Activated T-helper 1 cell treated with Interleukin-2 at 50 U/mL for 16 hours (primary cell): Measurements from ENCODE around the gene UGT2B7.
"Not testable (repeated sequence)": the region's sequence is repeated elsewhere in the genome, so short reads cannot be mapped to it uniquely, and the experiment has no call there.

ENCODE experiments used
- DNase-seq: peaks from one replicate; pipeline ENCODE4 v3.0.0-alpha.2; 2020; ENCODE audit warnings: low read depth

Gene UGT2B7

GRCh38 chr4:69096111-69096656, at the start of gene UGT2B7:
TSS of gene UGT2B7 (plus strand) at chr4:69096474. CDS start at chr4:69096521, 47 bp downstream.
- no peak for DNase-seq

GRCh38 chr4:69049860-69050259, 46.4 kb upstream of the UGT2B7 start:
- DNase-seq = no peak

DNA sequence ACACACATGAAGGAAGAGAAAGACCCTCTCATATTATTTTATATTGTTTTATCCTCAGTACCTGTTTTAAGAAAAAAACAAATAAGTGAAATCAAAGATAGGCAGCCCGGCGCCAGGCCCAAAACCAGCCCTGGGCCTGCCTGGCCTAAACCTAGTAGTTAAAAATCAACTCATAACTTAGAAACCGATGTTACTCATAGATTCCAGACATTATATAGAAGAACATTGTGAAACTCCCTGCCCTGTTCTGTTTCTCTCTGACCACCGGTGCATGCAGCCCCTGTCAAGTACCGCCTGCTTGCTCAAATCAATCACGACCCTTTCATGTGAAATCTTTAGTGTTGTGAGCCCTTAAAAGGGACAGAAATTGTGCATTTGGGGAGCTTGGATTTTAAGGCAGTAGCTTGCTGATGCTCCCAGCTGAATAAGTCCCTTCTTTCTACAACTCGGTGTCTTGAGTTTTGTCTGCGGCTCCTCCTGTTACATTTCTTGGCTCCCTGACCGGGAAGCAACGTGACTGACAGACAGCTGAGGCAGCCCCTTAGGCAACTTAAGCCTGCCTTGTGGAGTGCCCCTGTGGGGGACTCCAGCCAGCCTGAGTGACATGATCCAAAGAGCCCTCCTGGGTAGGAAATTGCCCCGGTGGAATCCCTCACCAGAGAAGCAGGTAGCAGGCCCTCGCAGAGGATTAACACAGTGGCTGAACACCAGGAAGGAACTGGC, 45.3 kb upstream of the UGT2B7 start:
- not testable (repeated sequence) for DNase-seq

DNA sequence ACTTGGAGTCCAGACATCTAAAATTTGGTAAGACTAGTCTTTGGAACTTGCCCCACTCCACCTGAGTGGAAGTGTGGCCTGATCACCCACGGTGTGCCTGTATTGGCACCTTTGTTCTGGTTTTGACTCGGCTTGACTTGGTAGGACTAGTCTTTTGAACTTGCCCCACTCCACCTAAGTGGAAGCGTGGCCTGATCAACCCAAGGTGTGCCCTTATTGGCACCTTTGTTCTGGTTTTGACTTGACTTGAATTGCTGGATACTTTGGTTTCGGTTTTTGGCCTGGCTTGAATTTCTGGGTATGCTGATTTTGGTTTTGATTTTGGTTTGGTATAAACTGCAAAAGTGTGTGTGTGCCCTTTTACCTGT, 44.7 kb upstream of the UGT2B7 start:
- DNase-seq = no peak

GRCh38 chr4:69053309-69053885, 42.9 kb upstream of the UGT2B7 start:
- not testable (repeated sequence) for DNase-seq

GRCh38 chr4:69054033-69054432, 42.2 kb upstream of the UGT2B7 start:
- not testable (repeated sequence) for DNase-seq

- DNase-seq = no peak
Measured at GRCh38 chr4:69054578-69055200, 41.6 kb upstream of the UGT2B7 start.

DNA sequence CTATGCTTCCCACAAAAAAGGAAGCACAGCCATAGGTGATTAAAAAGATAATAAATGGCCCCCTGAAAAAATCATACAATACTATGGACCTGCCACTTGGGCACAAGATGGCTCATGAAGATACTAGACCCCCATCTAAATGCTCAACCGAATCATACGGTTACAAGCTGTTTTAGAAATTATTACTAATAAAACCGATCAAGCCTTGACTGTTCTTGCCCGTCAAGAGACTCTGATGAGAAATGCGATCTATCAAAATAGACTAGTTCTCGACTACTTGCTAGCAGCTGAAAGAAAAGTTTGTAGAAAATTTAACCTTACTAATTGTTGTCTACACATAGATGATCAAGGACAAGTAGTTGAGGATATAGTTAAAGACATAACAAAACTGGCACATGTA, 40.1 kb upstream of the UGT2B7 start:
- DNase-seq = no peak

DNA sequence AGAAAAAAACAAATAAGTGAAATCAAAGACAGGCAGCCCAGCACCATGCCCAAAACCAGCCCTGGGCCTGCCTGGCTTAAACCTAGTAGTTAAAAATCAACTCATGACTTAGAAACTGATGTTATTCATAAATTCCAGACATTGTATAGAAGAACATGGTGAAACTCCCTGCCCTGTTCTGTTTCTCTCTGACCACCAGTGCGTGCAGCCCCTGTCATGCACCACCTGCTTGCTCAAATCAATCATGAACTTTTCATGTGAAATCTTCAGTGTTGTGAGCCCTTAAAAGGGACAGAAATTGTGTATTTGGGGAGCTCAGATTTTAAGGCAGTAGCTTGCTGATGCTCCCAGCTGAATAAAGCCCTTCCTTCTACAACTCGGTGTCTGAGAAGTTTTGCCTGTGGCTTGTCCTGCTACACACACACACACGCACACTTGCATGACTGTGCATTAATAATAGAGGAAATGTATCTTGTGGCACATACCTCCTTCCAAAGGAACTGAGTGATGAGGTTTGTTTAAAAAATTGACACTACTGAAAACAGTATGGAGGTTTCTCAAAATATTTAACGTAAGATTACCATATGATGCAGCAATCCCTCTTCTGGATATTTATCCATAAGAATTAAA, 39.2 kb upstream of the UGT2B7 start:
- DNase-seq = no peak

- DNase-seq = no peak
Measured at GRCh38 chr4:69057620-69058409, 38.5 kb upstream of the UGT2B7 start.

DNA sequence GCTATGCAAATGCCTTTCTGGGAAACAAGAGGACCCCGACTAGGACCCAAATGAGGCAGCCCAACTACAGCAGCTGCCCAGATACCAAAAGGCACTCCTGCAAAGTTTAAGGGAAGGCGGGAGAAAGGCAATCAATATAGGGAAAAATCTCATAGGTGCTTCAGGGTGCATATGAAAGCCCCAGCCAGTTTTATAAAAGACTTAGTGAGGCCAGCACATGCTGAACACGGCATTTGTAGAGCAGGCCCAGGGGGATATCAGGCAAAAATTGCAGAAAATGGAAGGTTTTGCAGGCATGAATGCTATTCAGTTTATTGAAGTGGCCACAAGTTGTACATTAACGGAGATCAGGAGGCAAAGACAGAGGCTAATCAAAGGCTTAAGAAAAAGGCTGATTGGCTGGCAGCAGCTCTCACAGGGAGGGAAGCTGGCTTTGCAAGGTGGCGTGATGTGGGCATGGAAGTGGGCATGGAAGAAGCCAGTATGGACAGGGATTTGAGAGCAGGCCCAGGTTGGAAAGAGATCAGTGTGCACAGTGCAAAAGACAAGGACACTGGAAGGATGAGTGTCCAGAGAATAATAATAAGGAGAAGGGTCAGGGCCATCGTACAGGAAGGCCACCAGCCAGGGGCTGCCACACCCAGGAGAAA, 37.7 kb upstream of the UGT2B7 start:
- no peak for DNase-seq

GRCh38 chr4:69060651-69061308, 35.5 kb upstream of the UGT2B7 start:
- no peak for DNase-seq

DNA sequence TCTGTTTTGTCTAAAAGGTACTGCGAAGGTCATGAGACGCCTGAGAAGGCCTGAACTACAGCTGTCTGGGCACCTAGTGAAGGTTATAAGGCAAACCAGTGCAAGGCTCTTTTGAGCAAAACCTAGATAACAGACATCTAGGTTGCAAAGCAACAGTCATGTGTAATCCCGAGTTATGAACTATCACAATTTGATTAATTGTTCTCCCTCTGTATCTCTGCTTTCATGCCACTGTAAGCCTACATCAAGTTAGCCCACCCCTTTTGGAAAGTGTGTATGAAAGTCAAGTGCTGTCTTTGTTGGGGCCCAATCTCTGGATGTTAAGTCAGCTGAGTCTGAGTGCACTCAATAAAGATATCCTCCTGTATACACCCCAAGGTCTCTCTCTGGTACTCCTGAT, 31.9 kb upstream of the UGT2B7 start:
- DNase-seq = no peak

- no peak for DNase-seq
Measured at GRCh38 chr4:69066945-69067344, 29.3 kb upstream of the UGT2B7 start.

- DNase-seq = no peak
Measured at GRCh38 chr4:69069085-69069484, 27.2 kb upstream of the UGT2B7 start.

DNA sequence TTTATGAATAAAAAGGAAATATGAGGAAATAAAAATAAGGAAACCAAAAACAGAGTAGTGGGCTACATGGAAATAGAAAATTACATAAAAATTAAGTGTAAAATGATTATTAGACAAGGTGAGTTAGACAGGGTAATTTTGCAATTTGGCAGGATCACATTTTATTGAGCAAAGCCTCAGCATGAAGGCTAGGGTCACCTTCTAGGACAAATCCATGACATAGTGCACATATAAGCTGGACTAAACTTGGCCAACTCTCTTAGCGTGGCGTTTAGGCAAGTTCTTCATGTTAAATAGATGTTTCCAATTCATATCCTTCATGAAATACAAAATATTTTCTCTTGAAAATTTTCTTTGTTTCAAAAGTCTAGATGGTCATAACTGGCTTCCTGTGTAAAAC, 25.7 kb upstream of the UGT2B7 start:
- no peak for DNase-seq

DNA sequence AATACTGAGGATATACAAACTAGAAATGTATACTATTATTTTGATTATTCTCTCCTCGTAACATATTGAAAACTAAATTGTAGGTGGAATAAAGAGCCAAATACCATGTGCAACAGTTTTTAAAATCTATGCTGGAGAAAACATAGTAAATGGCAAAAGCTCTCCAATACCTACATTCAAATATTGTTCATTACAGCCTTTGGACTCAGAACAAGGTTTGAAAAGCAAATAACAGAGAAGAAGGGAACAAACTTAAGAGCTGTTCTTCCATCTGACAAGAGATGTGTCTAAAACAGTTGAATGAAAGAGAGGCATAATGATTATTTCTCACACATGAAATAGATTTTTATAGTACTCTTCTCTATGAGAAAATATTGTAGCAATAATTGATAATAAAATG, 25.0 kb upstream of the UGT2B7 start:
- no peak for DNase-seq

GRCh38 chr4:69073375-69073774, 22.9 kb upstream of the UGT2B7 start:
- no peak for DNase-seq

DNA sequence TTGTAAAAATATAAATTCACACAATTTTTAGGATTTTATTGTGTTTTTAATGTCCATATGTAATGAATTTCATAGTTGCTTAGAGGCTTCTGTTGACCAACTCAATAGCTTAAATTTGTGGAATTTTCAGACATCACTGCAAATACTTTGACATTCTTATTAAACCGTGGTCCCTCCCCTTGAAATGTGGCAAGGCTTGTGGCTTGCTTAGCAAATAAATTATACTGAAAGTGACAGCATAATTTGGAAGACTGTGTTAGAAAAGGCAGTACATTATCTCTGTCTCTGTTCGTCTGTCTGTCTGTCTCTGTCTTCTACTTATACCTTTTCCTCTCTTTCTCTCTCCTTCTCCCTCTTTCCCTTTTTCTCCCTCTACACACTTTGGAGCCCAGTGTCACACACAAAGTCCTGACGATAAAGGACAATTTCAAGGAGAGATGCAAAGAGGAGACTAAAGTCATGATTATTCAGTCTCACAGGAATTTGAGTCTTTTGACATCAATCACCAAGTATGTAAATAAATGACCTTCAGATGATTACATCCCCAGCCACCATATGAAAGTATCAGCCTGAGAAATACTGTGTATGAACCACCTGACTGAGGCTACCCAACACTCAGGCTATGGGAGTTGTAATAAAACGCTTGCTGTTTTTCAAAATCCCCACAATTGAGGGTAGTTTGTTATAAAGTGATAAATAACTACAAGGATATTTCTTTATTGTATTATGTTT, 21.0 kb upstream of the UGT2B7 start:
- no peak for DNase-seq

- DNase-seq = no peak
Measured at GRCh38 chr4:69078852-69079251, 17.4 kb upstream of the UGT2B7 start.
